ENCODE measurements around the gene CCDC171. TPM values are rescaled to one million over a fixed set of nuclear protein-coding genes. Genes with fewer than 3 reads are reported as not detected.

Gene CCDC171
- total RNA-seq, 4 donors from 2014 or later = 3.2 to 12.4 (median 7.3) TPM

DNA sequence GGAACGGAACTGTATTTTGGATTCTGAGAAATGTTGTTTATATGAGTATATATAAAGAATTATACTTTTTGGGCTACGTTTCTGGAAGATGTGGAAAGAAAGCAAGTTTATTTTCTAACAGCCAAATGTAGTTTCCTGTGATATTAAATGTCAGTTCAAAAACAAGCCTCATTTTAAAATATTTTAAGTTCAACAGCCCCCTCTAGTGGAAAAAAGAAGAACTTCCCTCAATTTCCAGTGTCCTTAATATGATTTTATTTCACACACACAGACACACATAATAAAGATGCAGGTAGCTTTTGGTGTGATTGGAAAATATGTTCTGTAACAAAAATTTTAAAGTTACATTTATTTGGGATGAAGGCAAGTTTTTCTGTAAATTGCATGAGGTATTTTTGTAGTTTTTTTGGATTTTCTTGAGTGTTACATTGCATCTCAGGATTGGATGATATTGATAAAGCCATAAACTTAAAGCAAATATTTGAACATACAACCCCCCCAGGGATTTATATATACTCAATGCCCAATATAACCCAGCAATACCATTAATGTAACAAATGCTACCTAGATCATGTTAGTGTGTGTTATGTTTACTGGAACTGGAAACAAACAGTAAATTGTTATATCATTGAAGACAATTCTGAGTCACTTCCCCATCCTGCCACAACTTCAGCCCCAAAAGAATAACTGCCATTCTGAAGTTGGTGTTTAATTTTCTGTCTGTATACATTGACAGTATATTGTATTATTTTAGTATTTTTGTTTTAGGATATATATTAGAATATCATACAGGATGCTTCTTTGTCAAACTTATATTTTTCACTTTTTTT is 54.0 kb downstream of the CCDC171 start:
- WGBS = 32% methylated on average over 2 of the region's 2 CpGs
- DNase-seq (ENCODE audit: low spot score in 2 of 2) = no peak
- no peaks in the 10 kb centered on the region for H3K27me3 ChIP-seq
- no peak overlapping the region for H3K4me3 ChIP-seq
- no peak overlapping the region for H3K27ac ChIP-seq
- no peaks in the 10 kb centered on the region for H3K4me1 ChIP-seq
- TF ChIP-seq POLR2AphosphoS5 (IDR thresholded peaks at IDR 0.05) = no peak
- TF ChIP-seq CTCF (IDR thresholded peaks at IDR 0.05) = peak; percentile 62 to 72
- no peak for TF ChIP-seq EP300 (IDR thresholded peaks at IDR 0.05)
- TF ChIP-seq POLR2A (IDR thresholded peaks at IDR 0.05) = no peak
- H3K9me3 ChIP-seq = no peaks in the 10 kb centered on the region
- no peaks in the 10 kb centered on the region for H3K36me3 ChIP-seq

DNA sequence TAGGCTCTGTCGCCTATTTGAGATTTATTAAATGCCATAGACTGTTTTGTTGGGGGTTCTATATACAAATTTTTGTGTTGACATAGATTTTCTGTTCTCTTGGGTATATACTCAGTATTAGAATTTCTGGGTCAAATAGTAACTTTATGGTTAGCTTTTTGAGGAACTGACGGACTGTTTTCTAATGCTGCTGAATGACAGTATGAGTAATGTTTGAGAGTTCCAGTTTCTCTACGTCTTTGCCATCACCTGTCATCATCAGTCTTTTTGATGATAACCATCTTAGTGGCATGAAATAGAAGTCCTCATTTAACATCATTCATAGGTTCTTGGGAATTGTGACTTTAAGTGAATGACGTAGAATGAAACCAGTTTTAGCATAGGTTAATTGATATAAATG is 60.1 kb downstream of the CCDC171 start:
- TF ChIP-seq EP300 (IDR thresholded peaks at IDR 0.05) (no peak), CTCF (IDR thresholded peaks at IDR 0.05) (no peak), POLR2AphosphoS5 (IDR thresholded peaks at IDR 0.05) (no peak), POLR2A (IDR thresholded peaks at IDR 0.05) (no peak)
- WGBS = 88% methylated on average over 4 of the region's 4 CpGs
- H3K4me3 ChIP-seq = no peak overlapping the region
- H3K27ac ChIP-seq = no peak overlapping the region
- H3K36me3 ChIP-seq = no peaks in the 10 kb centered on the region
- no peak for DNase-seq (ENCODE audit: low spot score in 2 of 2)
- no peaks in the 10 kb centered on the region for H3K27me3 ChIP-seq
- no peaks in the 10 kb centered on the region for H3K4me1 ChIP-seq
- H3K9me3 ChIP-seq = no peaks in the 10 kb centered on the region

DNA sequence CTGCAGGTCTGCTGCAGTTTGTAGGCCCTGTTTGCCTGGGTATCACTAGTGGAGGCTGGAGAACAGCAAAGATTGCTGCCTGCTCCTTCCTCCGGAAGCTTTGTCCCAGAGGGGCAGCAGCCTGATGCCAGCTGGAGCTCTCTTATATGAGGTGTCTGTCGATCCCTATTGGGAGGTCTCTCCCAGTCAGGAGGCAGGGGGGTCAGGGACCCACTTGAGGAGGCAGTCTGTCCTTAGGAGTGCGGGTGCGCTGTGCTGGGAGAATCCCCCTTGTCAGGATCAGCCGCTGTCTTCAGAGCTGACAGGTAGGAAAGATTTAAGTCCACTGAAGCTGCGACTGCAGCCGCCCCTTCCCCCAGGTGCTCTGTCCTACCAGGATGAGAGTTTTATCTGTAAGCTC is 64.9 kb downstream of the CCDC171 start:
- no peaks in the 10 kb centered on the region for H3K9me3 ChIP-seq
- no peak overlapping the region for H3K27ac ChIP-seq
- no peak overlapping the region for H3K4me3 ChIP-seq
- no peaks in the 10 kb centered on the region for H3K27me3 ChIP-seq
- H3K36me3 ChIP-seq = no peaks in the 10 kb centered on the region
- no peak for DNase-seq (ENCODE audit: low spot score in 2 of 2)
- 79% methylated on average over 6 of the region's 7 CpGs for WGBS
- H3K4me1 ChIP-seq = no peaks in the 10 kb centered on the region
- TF ChIP-seq POLR2A (IDR thresholded peaks at IDR 0.05) (no peak), EP300 (IDR thresholded peaks at IDR 0.05) (no peak), POLR2AphosphoS5 (IDR thresholded peaks at IDR 0.05) (no peak), CTCF (IDR thresholded peaks at IDR 0.05) (no peak)

GRCh38 chr9:15618540-15619331 is 65.9 kb downstream of the CCDC171 start:
- no peak for TF ChIP-seq POLR2A (IDR thresholded peaks at IDR 0.05)
- TF ChIP-seq POLR2AphosphoS5 (IDR thresholded peaks at IDR 0.05) = no peak
- TF ChIP-seq EP300 (IDR thresholded peaks at IDR 0.05) = no peak
- H3K4me1 ChIP-seq = no peaks in the 10 kb centered on the region
- no peaks in the 10 kb centered on the region for H3K36me3 ChIP-seq
- no peak for DNase-seq (ENCODE audit: low spot score in 2 of 2)
- no peak overlapping the region for H3K27ac ChIP-seq
- H3K9me3 ChIP-seq = no peaks in the 10 kb centered on the region
- WGBS = 91% methylated on average over 17 of the region's 18 CpGs
- H3K4me3 ChIP-seq = no peak overlapping the region
- no peaks in the 10 kb centered on the region for H3K27me3 ChIP-seq

- no peak for DNase-seq (ENCODE audit: low spot score in 2 of 2)
- TF ChIP-seq POLR2AphosphoS5 (IDR thresholded peaks at IDR 0.05) = no peak
- Histone ChIP-seq H3K4me3 (no peak overlapping the region), H3K27me3 (no peaks in the 10 kb centered on the region), H3K36me3 (no peaks in the 10 kb centered on the region), H3K9me3 (no peaks in the 10 kb centered on the region), H3K4me1 (no peaks in the 10 kb centered on the region), H3K27ac (no peak overlapping the region)
- WGBS = 42% methylated on average over 1 of the region's 1 CpG
Observed at GRCh38 chr9:15622318-15622971, 69.6 kb downstream of the CCDC171 start.

GRCh38 chr9:15635752-15636151 is 82.9 kb downstream of the CCDC171 start:
- Histone ChIP-seq H3K4me1 (no peaks in the 10 kb centered on the region), H3K36me3 (no peaks in the 10 kb centered on the region), H3K27me3 (no peaks in the 10 kb centered on the region)

More at GRCh38 chr9:15635752-15636151, 82.9 kb downstream of the CCDC171 start:
- H3K9me3 ChIP-seq = no peaks in the 10 kb centered on the region
- TF ChIP-seq POLR2AphosphoS5 (IDR thresholded peaks at IDR 0.05) = no peak
- TF ChIP-seq EP300 (IDR thresholded peaks at IDR 0.05) = no peak
- no peak for TF ChIP-seq CTCF (IDR thresholded peaks at IDR 0.05)
- no peak for TF ChIP-seq POLR2A (IDR thresholded peaks at IDR 0.05)
- WGBS = 90% methylated on average over 1 of the region's 1 CpG
- no peak for DNase-seq (ENCODE audit: low spot score in 2 of 2)
- no peak overlapping the region for H3K27ac ChIP-seq
- H3K4me3 ChIP-seq = no peak overlapping the region

Data from suprapubic skin (tissue), 4 donors.